HG03460 (cell line): ENCODE measurements around the gene PRMT5.

Experiments
- ATAC-seq: cut with Tn5 transposase; IDR thresholded peaks from one replicate; pipeline ENCODE4 v1.9.1; 2021; ENCODE audit not compliant: unreplicated experiment

PRMT5 gene

GRCh38 chr14:22898302-22899090 is 30.7 kb downstream of the PRMT5 start:
- no peak for ATAC-seq

- no peak for ATAC-seq
Observed at GRCh38 chr14:22897357-22897756, 31.8 kb downstream of the PRMT5 start.

GRCh38 chr14:22896760-22897159 is 32.4 kb downstream of the PRMT5 start:
- no peak for ATAC-seq

- no peak for ATAC-seq
Observed at GRCh38 chr14:22896356-22896755, 32.8 kb downstream of the PRMT5 start.

- no peak for ATAC-seq
Observed at GRCh38 chr14:22895402-22895801, 33.8 kb downstream of the PRMT5 start.

GRCh38 chr14:22893706-22894105 is 35.5 kb downstream of the PRMT5 start:
- no peak for ATAC-seq

- no peak for ATAC-seq
Observed at GRCh38 chr14:22892488-22892887, 36.7 kb downstream of the PRMT5 start.

GRCh38 chr14:22890416-22890815 is 38.8 kb downstream of the PRMT5 start:
- no peak for ATAC-seq

- no peak for ATAC-seq
Observed at GRCh38 chr14:22888662-22889061, 40.5 kb downstream of the PRMT5 start.

GRCh38 chr14:22887990-22888378 is 41.2 kb downstream of the PRMT5 start:
- peak; percentile 49 for ATAC-seq

GRCh38 chr14:22887260-22887989 is 41.8 kb downstream of the PRMT5 start:
- ATAC-seq: peak; percentile 39

GRCh38 chr14:22886500-22887259 is 42.5 kb downstream of the PRMT5 start:
- peak; percentile 43 for ATAC-seq

GRCh38 chr14:22885975-22886374 is 43.2 kb downstream of the PRMT5 start:
- no peak for ATAC-seq

- ATAC-seq: no peak
Observed at GRCh38 chr14:22884738-22885523, 44.2 kb downstream of the PRMT5 start.

GRCh38 chr14:22884076-22884737 is 45.0 kb downstream of the PRMT5 start:
- no peak for ATAC-seq

- no peak for ATAC-seq
Observed at GRCh38 chr14:22883173-22883976, 45.8 kb downstream of the PRMT5 start, which contains the start of gene REM2. REM2 (plus strand) TSS chr14:22883222; CDS start chr14:22883288, 66 bp downstream.

- ATAC-seq: no peak
Observed at GRCh38 chr14:22882529-22883172, 46.5 kb downstream of the PRMT5 start.

GRCh38 chr14:22882064-22882463 is 47.1 kb downstream of the PRMT5 start:
- no peak for ATAC-seq
